ENCODE measurements around the gene C10orf95. TPM values are rescaled to one million over a fixed set of nuclear protein-coding genes. Genes with fewer than 3 reads are reported as not detected.

C10orf95 gene
- total and polyA plus RNA-seq, 11 donors, result 0.18 to 0.21 TPM; not detected in 9

DNA sequence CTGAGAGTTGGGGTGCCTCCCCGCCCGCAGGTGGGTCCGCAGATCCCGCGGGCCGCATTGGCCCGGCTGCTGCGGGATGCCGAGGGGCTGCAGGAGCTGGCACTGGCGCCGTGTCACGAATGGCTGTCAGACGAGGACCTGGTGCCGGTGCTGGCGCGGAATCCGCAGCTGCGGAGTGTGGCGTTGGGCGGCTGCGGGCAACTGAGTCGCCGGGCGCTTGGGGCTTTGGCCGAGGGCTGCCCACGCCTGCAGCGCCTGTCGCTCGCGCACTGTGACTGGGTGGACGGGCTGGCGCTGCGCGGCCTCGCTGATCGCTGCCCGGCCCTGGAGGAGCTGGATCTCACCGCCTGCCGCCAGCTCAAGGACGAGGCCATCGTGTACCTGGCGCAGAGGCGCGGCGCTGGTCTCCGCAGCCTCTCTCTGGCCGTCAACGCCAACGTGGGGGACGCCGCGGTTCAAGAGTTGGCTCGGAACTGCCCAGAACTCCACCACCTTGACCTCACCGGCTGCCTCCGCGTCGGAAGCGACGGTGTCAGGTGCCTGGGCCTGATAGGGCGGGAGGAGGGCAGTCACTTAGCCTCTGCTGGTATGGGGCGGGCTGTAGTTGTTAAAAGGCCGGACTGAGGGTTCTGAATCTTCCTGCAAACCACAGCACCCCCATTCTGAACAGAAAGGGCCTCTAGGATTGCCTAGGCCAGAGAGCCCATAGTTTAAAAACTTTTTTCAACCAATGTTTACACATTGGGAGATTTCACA lies 29.4 kb downstream of the C10orf95 start:
- no peak for TF ChIP-seq POLR2A (IDR thresholded peaks at IDR 0.05)
- TF ChIP-seq, protein P1, sequence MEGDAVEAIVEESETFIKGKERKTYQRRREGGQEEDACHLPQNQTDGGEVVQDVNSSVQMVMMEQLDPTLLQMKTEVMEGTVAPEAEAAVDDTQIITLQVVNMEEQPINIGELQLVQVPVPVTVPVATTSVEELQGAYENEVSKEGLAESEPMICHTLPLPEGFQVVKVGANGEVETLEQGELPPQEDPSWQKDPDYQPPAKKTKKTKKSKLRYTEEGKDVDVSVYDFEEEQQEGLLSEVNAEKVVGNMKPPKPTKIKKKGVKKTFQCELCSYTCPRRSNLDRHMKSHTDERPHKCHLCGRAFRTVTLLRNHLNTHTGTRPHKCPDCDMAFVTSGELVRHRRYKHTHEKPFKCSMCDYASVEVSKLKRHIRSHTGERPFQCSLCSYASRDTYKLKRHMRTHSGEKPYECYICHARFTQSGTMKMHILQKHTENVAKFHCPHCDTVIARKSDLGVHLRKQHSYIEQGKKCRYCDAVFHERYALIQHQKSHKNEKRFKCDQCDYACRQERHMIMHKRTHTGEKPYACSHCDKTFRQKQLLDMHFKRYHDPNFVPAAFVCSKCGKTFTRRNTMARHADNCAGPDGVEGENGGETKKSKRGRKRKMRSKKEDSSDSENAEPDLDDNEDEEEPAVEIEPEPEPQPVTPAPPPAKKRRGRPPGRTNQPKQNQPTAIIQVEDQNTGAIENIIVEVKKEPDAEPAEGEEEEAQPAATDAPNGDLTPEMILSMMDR (IDR thresholded peaks at IDR 0.05), result no peak
- peaks cover 0 to 25% (median 13%) of the 10 kb centered on the region in 9 donors for H3K36me3 ChIP-seq
- DNase-seq (peak in 1 of 5 donors; percentile 34), ATAC-seq (peak in 3 of 4 donors; percentile 1 to 21 (median 4))
- intact Hi-C loops (cut with DNase I), result loop anchor here in 5 of 10 donors (1.0 to 5.0 kb wide), 6 partner anchors 9 to 57 kb away; partner anchors contain the start of gene NFKB2 (in 3 of the 5)
- no peaks in the 10 kb centered on the region for H3K9me3 ChIP-seq
- WGBS, 4 donors, result 0 to 2% (median 1%) methylated on average over 19 to 62 of the region's 62 CpGs
- peak overlapping the region; percentile 61 to 96 (median 90) for H3K27ac ChIP-seq
- H3K4me1 ChIP-seq, result peaks cover 6 to 45% (median 28%) of the 10 kb centered on the region in 12 donors
- H3K27me3 ChIP-seq, result peaks cover 0 to 21% (median 8%) of the 10 kb centered on the region in 9 donors
- H3K4me3 ChIP-seq, result peak overlapping the region; percentile 52 to 99 (median 88)

DNA sequence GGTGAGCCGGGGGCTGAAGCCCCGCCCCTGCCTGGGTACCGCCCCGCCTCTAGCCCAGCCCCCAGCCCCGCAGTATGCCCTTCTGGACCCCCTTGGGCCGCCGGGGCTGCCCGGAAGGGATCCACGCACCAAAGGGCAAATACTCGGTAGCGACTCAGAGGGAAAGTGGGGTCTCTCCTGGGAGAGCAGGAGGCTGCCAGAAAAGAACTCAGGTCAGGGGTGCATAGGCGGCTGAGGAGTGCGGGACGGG lies 29.9 kb downstream of the C10orf95 start:
- ATAC-seq, result no peak
- WGBS, 4 donors, result 0 to 2% (median 0%) methylated on average over 9 to 14 of the region's 14 CpGs; no CpG with 5 or more reads in 1 of the 4 donors
- Histone ChIP-seq H3K27me3 (peaks cover 0 to 25% (median 8%) of the 10 kb centered on the region in 9 donors), H3K4me3 (peak overlapping the region; percentile 52 to 99 (median 88)), H3K27ac (peak overlapping the region; percentile 61 to 96 (median 90)), H3K36me3 (peaks cover 0 to 25% (median 13%) of the 10 kb centered on the region in 9 donors), H3K9me3 (no peaks in the 10 kb centered on the region), H3K4me1 (peaks cover 6 to 45% (median 28%) of the 10 kb centered on the region in 12 donors)
- TF ChIP-seq, protein P1 (IDR thresholded peaks at IDR 0.05), result no peak
- no peak for TF ChIP-seq POLR2A (IDR thresholded peaks at IDR 0.05)
- DNase-seq, result no peak
- intact Hi-C loops (cut with DNase I), result loop anchor here in 4 of 10 donors (2.0 to 5.0 kb wide), 4 partner anchors 27 to 57 kb away; partner anchors contain the start of gene NFKB2 (in 3 of the 4)

DNA sequence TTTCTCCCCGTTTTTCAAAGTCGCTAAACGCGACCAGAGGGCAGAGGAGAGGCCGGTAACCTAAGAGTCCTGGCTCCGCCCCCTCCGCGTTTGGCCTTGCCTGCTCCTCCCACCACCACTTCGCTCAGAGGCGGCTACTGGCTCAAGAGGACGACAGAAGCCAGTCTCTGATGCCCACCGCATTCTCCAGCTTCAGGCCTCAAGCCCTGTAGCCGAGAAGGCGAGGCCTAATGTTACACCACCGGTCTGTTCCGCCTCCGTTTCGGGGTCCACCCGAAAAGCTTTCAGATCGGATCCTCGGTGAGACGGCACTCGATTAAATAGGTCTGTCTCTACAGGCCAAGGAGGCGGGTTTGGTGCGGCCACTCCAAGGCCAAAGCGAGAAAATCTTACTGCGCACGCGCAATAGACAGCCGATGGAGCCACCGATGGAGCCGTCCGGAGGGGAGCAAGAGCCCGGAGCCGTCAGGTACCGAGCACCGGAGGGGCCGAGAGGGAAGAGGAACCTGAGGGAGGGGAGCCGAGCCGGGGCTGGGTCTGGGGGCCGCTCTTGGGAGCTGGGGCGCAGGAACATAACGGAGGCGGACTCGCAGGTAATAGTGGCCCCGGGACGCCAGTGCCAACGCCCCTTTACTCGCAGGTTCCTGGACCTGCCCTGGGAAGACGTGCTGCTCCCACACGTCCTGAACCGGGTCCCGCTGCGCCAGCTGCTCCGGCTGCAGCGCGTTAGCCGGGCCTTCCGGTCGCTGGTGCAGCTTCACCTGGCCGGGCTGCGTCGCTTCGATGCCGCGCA lies 30.4 kb downstream of the C10orf95 start, which contains the start of gene FBXL15:
TSS of gene FBXL15 (plus strand) at position 123 of the 793 bp plus-strand sequence. CDS start at position 417, 294 bp downstream.
- Histone ChIP-seq H3K4me3 (peak within 1 kb of the TSS; percentile 52 to 99 (median 88)), H3K27me3 (peaks cover under 1 to 27% (median 9%) of the 10 kb centered on the region in 9 donors), H3K27ac (peak within 1 kb of the TSS; percentile 61 to 96 (median 90)), H3K4me1 (peaks cover 6 to 45% (median 28%) of the 10 kb centered on the region in 12 donors), H3K36me3 (peaks cover 0 to 22% (median 13%) of the 10 kb centered on the region in 9 donors), H3K9me3 (no peaks in the 10 kb centered on the region)
- intact Hi-C loops (cut with DNase I), result loop anchor here in 4 of 10 donors (2.0 to 5.0 kb wide), 4 partner anchors 26 to 58 kb away; partner anchors contain the start of gene NFKB2 (in 3 of the 4)
- DNase-seq (peak; percentile 96 to 99 (median 97)), ATAC-seq (peak; percentile 87 to 94 (median 90))
- TF ChIP-seq POLR2A (IDR thresholded peaks at IDR 0.05), result peak in 1 of 2 donors; percentile 41
- TF ChIP-seq, protein P1 (IDR thresholded peaks at IDR 0.05), result peak in 1 of 12 donors; percentile 5
- WGBS, 4 donors, result 0% methylated on average over 41 to 66 of the region's 66 CpGs

All from heart left ventricle (tissue), 16 donors.